ENCODE results near the gene TMEM250.

The TMEM250 gene

GRCh38 chr9:136093995-136094881 is 24.4 kb downstream of the TMEM250 start:
- DNase-seq, result no peak

GRCh38 chr9:136093346-136093986 is 25.2 kb downstream of the TMEM250 start:
- DNase-seq, result no peak

GRCh38 chr9:136092741-136093140 is 25.9 kb downstream of the TMEM250 start:
- no peak for DNase-seq

GRCh38 chr9:136092353-136092650 is 26.4 kb downstream of the TMEM250 start:
- no peak for DNase-seq

- no peak for DNase-seq
These were observed 26.9 kb downstream of the TMEM250 start for GRCh38 chr9:136091582-136092352.

GRCh38 chr9:136090768-136091581 is 27.7 kb downstream of the TMEM250 start:
- DNase-seq, result no peak

GRCh38 chr9:136090056-136090735 is 28.5 kb downstream of the TMEM250 start:
- no peak for DNase-seq

GRCh38 chr9:136089697-136090045 is 29.0 kb downstream of the TMEM250 start:
- no peak for DNase-seq

GRCh38 chr9:136088939-136089696 is 29.6 kb downstream of the TMEM250 start:
- no peak for DNase-seq

GRCh38 chr9:136088481-136088938 is 30.2 kb downstream of the TMEM250 start:
- no peak for DNase-seq

GRCh38 chr9:136087741-136088480 is 30.8 kb downstream of the TMEM250 start:
- DNase-seq, result no peak

GRCh38 chr9:136086951-136087740 is 31.5 kb downstream of the TMEM250 start:
- no peak for DNase-seq

GRCh38 chr9:136086213-136086881 is 32.3 kb downstream of the TMEM250 start:
- no peak for DNase-seq

- no peak for DNase-seq
These were observed 32.9 kb downstream of the TMEM250 start for GRCh38 chr9:136085815-136086212.

- no peak for DNase-seq
These were observed 34.4 kb downstream of the TMEM250 start for GRCh38 chr9:136084063-136084944.

- DNase-seq, result no peak
These were observed 35.1 kb downstream of the TMEM250 start for GRCh38 chr9:136083558-136084062.

- no peak for DNase-seq
These were observed 35.9 kb downstream of the TMEM250 start for GRCh38 chr9:136082496-136083361.
